Measurements from ENCODE around the gene PTCH2. TPM values are rescaled to one million over a fixed set of nuclear protein-coding genes. Genes with fewer than 3 reads are reported as not detected.

The PTCH2 gene
- total RNA-seq, 1 donor from 2014 or later: 0.45 TPM

DNA sequence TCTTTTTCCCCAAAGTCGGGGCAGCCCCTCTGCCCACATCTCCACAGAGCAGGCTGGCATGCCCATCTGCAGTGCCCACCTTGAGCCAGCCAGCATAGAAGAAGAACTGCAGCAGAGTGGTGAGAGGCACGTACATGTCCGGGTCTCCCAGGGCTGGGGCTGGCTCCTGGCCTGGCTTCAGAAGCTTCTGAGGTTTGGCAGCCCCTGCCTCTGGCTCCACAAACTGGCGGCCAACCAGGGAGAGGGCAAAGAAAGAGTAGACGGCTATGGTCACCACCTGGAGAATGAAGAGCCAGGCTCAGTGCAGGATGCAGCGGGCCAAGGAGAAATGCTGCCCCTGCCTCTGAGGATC, 58.0 kb downstream of the PTCH2 start:
- DNase-seq (ENCODE audit: low spot score) (no peak), ATAC-seq (no peak)

DNA sequence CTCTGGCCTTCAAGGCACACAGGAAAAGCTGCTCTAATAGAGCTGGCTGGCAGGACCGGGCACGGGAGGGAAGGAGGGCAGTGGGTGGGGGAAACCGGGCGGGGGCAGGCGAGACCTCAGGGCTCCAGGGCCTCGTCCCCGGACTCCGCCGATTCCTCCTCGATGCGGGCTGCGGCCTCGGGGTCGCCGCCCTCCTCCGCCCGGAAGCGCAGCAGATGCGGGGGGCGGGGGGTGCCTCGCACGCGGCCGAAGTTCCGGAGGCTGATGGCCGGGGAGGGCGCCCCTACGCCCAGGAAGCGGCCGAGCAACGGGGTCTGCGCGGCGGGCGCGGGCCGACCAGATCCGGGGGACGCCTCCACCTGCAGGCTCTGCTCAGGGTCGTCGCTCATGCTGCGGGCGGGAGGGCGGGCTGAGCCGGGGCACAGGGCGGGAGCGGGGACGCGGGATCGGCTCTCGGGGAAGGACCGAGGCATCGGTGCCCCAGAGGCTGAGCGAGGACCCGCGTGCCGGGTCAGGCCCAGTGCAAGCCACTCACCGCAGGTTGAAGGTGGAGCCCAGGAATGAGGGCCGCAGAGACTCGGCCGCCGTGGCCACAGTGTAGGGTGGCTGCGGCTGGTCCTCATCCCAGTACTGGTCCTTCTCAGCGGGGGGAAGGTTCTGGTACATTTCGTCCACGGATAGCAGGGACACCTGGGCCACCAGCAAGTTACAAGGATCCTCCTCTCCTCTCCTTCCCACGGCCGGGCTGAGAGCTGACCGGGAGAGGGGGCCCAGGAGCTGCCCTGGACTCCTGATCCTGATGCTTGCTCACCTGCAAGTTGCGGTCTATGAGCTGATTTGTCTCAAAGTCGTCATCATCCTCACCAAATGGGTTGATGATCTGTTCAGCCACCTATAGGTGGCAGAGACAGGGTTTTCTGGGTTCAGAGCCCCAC, 58.7 kb downstream of the PTCH2 start:
- ATAC-seq (peak; percentile 23), DNase-seq (ENCODE audit: low spot score) (no peak)

DNA sequence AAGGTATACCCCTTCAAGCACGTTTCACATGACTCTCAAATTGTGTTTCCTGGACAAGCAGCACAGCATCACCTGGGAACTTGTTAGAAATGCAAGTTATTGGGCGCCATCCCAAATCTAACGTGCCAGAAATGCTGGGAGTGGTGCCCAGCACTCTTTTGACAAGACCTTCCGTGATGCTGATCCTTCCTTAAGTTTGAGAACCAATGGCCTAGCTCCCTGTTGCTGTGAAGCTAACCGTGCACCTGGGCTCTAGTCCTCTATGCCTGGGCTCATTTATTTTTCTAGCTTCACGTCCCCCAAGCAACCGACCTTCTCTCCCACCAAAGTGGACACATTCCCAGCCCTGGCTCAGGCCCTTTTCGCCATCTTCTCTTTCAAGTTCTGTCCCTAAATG, 59.4 kb downstream of the PTCH2 start:
- DNase-seq (ENCODE audit: low spot score) (no peak), ATAC-seq (peak; percentile 8)

DNA sequence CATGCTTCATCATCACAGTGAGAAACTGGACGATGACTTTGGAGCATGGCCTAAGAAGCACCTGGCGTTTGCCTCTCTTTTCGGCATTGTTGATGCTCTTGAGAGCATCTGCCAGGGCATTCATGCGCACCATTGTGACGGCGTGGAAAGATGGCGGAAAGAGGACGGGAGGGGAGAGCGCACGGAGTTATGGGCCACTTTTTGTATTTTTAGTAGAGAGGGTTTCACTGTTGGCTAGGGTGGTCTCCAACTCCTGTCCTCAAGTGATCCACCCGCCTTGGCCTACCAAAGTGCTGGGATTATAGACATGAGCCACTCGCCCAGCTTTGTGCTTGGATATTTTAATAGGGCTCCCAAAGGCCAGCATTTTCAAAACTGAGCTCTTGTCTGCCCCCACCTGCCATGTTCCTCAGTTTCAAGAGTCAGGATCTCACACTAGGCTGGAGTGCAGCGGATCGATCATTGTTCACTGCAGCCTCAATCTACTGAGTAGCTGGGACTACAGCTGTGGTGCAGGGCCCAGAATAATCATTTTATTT, 62.4 kb downstream of the PTCH2 start:
- DNase-seq (ENCODE audit: low spot score) (no peak), ATAC-seq (no peak)

DNA sequence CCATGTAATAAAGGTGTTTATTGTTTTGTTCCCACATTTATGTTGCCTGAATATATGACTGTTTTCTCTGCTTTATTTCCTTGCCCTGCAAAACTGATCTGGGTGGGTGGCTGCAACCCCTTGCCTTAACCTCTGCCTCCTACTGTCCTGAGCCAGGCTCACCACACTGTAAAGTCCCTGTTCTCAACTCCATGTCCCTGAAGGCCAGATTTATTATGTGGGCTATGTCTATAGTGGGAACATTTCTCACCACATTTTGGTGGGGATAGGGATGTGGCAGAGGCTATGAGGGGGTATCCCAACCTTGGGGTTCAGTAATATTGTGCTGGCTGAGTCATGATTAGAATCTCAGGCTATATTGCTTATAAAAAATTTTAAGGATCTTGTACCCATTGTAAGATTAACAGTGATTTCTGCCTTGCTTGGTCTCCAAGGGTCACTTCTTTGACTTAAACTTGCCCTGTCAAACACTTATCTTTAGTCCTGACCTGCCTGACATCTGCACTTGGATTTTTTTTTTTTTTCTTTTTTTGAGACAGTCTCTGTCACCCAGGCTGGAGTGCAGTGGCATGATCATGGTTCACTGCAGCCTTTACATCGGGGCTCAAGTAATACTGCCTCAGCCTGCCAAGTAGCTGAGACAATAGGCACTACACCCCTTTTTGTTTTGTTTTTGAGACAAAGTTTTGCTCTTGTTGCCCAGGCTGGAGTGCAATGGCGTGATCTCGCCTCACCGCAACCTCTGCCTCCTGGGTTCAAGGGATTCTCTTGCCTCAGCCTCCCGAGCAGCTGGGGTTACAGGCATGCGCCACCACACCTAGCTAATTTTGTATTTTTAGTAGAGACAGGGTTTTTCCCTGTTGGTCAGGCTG, 64.1 kb downstream of the PTCH2 start:
- ATAC-seq: no peak
- DNase-seq (ENCODE audit: low spot score): no peak

DNA sequence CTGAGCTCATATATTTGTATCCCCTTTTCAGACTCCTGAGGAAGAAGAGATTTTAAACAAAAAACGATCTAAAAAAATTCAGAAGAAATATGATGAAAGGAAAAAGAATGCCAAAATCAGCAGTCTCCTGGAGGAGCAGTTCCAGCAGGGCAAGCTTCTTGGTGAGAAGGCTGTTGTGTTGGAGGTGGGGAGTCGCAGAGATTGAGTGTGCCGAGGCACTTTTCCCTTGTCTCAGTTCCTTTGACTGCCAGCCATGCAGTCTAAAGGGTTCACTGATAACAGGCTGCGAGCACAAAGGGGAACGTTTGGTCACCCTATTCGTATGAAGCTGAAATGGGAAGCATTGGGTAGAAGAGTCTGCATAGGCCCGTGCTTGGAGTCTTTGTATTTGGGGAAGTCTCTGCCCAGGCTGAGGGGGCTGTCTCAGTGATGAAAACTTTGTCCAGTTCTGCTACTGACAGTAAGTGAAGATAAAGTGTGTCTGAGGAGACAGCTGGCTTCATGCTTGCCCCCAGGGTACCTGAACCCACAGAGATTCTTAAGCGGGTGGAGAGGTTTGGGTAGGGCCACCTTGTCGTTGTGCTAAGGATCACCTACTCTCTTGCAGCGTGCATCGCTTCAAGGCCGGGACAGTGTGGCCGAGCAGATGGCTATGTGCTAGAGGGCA, 65.0 kb downstream of the PTCH2 start:
- ATAC-seq (no peak), DNase-seq (ENCODE audit: low spot score) (no peak)

DNA sequence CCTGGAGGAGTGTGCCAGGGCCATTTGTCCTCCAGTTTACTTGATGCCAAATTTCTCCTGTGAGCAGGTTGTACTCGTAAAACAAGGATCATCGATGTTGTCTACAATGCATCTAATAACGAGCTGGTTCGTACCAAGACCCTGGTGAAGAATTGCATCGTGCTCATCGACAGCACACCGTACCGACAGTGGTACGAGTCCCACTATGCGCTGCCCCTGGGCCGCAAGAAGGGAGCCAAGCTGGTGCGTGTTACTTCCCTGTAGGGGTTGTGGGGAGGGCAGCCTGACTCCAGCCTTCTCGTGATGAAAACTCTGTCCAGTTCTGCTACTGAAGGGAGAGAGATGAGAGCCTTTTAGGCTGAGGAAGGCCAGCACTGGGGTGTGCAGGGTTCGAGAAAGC, 65.5 kb downstream of the PTCH2 start:
- no peak for ATAC-seq
- no peak for DNase-seq (ENCODE audit: low spot score)

DNA sequence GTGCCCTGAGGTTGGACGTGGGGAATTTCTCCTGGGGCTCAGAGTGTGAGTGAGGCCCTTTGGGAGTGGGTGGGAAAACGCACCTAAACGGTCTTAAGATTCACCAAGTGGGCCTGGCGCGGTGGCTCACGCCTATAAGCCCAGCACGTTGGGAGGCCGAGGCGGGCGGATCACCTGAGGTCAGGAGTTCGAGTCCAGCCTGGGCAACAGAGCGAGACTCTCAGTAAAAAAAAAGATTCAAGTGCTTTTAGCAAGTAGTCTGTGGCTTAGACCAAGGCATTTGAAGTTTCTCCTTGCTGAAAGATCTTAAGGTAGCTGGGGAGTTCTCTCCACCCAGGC, 66.4 kb downstream of the PTCH2 start:
- DNase-seq (ENCODE audit: low spot score): no peak

DNA sequence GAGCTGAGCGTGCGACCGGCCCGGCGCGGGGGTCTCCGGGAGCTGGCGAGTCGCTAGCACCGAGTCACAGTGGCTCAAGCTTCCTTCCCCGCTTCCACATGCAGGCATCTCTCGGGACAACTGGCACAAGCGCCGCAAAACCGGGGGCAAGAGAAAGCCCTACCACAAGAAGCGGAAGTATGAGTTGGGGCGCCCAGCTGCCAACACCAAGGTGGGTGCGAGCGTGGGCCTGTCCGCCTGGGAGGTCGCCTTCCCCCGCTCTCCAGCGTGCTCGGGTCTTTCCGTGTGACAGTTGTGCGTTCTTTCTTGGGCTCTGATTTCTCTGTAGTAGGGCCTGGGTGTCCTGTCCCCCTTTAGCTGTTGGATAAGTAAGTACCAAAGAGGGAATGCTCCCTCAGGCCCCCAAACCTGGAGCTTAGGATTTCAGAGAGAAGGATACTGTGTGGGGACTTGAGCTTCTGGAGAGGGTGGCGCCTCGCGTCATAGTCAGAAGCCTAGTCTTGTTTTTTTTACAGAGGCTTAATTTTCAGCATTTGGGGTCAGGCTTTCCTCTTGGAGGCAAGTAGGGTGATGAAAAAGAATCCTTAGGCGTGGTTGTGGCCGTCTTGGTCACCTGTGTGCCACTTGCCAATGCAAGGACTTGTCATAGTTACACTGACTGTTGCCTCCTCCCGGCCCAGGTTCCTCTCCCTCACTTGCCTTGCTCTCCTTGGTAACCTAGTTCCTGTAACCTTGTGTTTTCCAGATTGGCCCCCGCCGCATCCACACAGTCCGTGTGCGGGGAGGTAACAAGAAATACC, 66.9 kb downstream of the PTCH2 start:
- ATAC-seq: no peak

More for the DNA sequence above, 66.4 kb downstream of the PTCH2 start:
- ATAC-seq: no peak

DNA sequence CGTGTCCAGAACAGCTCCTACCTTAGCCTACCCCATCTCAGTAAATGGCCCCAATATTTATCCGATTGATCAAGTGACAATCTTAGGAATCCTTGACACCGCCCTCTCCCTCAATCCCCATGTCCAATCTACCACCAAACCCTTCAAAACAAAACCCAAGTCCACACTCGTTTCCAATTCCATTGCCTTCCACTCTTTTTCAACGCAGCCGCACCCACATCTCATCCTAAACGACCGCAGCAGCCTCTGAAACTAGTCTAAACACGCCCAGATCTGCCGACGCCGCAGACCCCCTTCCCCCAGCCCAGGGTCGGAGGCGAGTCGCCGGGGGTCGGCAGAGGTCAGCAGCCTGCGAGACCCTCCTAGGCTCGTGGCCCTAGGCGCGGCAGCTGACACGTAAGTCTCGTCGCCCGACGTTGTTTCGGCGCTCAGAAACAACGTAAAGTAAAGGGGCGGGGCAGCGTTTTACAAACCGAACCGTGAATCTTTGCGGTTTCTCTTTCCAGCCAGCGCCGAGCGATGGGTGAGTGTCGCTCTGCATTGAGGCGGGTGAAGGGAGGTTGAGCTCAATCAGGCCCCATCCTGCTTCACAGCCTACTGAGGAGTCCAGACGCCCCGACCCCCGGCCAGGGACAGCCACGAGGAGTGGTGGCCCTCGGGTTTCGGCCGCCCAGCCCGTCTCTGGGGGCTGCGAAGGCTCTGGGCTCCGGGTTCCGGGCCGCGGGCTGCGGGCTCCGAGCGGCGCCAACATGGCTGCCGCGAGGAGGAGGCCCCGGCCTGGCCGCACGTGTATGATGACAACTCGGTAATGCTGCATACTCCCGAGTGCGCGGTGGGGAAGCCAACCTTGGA, 67.7 kb downstream of the PTCH2 start, which contains the start of gene RPS8:
Gene RPS8 (plus strand): TSS at position 463 of the 852 bp plus-strand sequence. CDS start 57 bp downstream, at position 520.
- ATAC-seq (peak; percentile 96), DNase-seq (ENCODE audit: low spot score) (peak; percentile 93)

More for the DNA sequence above, 66.9 kb downstream of the PTCH2 start:
- no peak for DNase-seq (ENCODE audit: low spot score)

Other genes with a start within 250 kb of the PTCH2 start
- 27.5 TPM for gene TMEM53, start 168.8 kb downstream of the PTCH2 start, total RNA-seq
- gene ARMH1, start 168.5 kb downstream of the PTCH2 start, total RNA-seq: 14.7 TPM
- not detected for gene RNU5D-1, start 112.1 kb downstream of the PTCH2 start, total RNA-seq
- gene KIF2C, start 103.4 kb downstream of the PTCH2 start, total RNA-seq: 0.73 TPM
- gene RPS8, start 67.7 kb downstream of the PTCH2 start, total RNA-seq: 471 TPM
- gene BEST4, start 55.1 kb downstream of the PTCH2 start, total RNA-seq: 0.10 TPM
- 2.3 TPM for gene PLK3, start 42.9 kb downstream of the PTCH2 start, total RNA-seq
- gene DYNLT4, start 35.9 kb downstream of the PTCH2 start, total RNA-seq: 0.55 TPM
- gene BTBD19, start 34.7 kb downstream of the PTCH2 start, total RNA-seq: 7.8 TPM
- gene EIF2B3, start 143.3 kb upstream of the PTCH2 start, total RNA-seq: 15.3 TPM
- 33.9 TPM for gene HECTD3, start 168.1 kb upstream of the PTCH2 start, total RNA-seq
- 76.5 TPM for gene UROD, start 169.0 kb upstream of the PTCH2 start, total RNA-seq